HG03135 (cell line): ENCODE measurements around the gene ZSWIM6.

Source experiments
- ATAC-seq: cut with Tn5 transposase; IDR thresholded peaks from one replicate; pipeline ENCODE4 v1.9.1; 2021; ENCODE audit warnings: mild to moderate bottlenecking, moderate library complexity; ENCODE audit not compliant: unreplicated experiment

ZSWIM6 gene

DNA sequence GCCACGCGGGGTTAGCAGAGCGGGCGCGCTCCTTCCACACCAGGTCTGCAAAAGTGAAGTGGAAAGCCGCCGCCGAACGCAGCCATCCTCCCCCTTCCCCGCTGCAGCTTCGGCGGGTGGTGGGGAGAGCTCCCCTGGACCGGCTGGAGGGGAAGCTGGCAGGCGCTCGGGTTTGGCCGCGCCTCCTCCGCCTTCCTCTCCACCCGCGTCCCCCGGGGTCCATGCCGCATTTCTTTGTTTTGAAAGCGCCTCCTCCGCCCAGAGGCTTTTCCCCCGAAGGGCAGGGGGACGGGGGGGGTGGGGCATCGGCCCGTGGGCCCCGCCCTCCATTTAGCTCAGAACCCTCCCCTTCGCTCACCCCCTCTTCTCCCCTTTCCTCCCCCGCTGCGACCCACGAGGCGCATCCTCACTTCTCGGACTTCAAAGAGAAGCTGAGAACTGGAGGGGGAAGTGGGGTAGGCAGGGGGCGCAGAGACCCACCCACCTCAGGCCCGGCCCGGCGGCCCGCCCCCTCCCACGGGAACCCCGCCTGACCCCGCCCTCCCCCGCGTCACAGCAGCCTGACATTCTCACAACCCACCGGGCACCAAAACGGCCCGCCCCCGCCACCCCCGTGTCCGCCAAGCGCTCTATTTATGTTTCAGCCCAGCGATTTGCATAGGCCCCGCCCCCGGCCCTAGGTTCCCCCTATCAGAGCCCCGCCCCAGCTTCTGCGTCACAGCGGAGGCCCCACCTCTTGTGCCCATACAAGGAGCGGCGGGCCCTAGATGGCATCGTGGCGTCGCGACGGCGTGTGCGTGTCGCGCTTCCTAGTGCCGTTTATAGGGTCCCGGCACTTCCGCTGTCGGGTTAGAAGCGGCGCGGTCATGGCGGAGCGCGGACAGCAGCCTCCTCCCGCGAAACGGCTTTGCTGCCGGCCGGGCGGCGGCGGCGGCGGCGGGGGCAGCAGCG is at the start of gene ZSWIM6:
Gene ZSWIM6, plus strand, starts transcription at position 852 of the 951 bp plus-strand sequence. Its CDS starts 15 bp downstream, at position 867.
- ATAC-seq, result peak; percentile 81

DNA sequence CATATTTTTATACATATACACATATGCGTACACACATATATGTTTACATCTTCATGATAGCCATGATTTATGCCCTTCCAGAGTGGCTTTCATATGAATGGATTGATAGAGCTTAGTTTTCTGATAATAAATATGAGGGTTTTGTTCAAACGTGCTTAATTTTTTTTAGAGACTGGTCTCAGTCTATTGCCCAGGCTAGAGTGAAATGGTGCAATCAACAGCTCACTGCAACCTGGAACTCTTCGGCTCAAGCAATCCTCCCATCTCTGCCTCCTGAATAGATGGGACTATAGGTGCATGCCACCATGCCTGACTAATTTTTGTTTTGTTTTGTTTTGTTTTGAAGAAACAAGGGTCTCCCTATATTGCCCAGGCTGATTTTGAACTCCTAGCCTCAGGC is 48.6 kb upstream of the ZSWIM6 start:
- ATAC-seq, result no peak

DNA sequence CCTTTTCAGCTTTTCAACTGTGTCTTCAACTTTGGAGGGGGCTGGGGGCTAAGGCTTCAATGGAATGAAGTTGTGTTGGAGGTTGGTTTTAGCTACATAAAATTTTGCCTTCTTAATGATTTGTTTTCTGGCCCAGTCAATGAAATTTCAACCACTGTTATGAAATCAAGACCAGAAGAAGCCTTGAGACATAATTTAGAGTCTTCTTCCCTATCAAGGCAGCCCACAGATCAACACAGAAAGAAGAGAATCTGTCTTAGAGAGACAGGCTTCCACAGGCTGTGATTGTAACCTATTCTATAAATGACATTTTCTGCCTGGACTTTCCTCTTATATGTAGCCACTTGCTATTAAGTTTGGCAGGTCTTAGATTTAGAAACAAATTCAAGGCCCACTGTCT is 46.5 kb upstream of the ZSWIM6 start:
- no peak for ATAC-seq

DNA sequence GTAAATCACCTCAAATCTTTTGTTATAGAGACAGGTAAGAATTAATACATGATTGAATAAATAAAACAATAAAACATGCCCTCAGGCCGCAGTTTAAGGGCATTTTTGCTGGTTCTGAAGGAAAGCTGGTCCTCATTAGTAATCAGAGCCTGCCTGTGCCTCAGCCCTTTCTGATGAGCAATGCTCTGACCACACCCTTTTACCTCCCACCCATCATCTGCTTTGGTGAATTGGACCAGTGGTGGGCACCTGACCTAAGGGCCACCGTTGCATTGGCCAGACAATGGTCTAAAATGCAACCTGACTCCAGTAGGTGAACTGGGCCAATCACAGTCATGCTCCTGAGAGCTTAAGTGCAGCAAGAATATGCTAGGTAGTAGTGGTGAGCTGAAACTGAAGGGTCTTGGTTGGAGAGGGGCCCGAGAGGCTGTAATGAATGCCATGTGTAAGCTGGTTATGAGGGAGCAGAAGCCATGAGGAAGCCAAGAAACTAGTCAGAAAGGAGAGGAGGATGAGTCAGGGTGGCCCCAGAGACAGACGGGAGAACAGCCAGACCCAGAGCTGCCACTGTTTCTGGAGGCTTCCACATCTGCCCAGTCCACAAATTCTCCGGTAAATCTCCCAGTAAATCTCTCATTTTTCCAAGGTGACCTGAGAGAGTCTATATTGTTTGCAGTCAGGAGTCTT is 45.5 kb upstream of the ZSWIM6 start:
- ATAC-seq, result no peak

DNA sequence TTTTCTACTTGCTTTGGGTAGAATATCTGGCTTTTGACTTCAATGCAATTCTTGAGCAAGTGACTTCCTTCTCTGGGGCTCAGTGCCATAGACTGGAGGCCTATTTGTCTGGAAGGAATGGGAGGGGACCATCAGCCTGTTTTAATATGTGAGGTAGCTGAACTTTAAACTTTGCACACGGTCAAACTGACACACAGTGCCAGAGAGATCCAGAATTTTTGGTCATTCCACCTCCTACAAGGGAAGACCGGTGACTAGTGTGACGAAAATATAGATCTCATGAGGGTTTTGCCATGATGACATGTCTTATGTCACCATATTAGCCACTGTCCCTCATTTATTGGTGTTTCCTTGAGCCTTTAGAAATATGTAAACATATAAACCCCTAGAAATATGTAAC is 44.6 kb upstream of the ZSWIM6 start:
- no peak for ATAC-seq

DNA sequence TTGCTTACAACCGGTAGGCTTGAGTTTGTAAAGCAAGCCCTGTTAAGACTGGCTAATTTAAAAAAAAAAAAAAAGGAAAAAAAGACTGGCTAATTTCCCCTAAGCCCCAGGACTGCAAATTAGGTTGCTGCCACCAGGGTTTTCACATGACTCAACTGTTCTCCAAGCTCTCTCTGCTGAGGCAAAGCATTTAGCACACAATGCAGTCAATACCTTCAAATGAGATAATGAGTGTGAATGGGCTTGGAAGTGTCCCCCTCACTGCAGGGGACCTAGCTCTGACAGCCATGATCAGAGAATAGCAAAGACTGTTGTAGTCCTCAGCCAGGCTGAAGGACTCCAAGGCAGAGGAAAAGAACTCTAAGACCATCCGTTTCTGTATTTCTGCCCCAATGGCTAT is 42.8 kb upstream of the ZSWIM6 start:
- ATAC-seq, result no peak

DNA sequence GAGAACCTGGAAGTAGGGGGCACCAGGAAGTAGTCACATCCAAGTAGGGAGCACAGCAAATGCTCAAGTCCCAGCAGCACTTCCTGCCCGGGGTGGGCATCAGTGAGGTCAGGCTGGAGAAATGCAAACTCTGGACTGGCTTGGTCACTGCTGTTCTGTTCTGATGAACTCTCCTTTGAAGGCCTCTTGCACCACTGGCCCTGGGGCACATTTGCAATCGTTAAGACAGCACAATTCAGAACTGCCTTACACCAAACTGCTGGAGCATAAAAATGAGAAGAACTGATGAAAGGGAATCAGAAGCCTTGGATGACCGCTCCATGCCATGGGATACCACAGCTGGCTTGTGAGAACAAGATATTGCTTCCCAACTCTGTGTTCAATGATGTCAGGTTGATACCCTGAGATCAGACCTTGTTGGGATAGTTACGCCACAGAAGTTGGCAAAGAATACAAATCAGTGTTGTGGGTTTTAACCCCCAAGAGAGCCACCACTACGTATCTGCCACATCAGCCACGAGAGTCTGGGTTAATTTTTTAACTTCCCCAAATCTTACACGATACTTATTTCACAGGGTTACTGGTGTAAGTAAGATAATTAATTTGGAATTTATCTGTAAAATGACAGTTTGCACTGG is 42.3 kb upstream of the ZSWIM6 start:
- no peak for ATAC-seq

DNA sequence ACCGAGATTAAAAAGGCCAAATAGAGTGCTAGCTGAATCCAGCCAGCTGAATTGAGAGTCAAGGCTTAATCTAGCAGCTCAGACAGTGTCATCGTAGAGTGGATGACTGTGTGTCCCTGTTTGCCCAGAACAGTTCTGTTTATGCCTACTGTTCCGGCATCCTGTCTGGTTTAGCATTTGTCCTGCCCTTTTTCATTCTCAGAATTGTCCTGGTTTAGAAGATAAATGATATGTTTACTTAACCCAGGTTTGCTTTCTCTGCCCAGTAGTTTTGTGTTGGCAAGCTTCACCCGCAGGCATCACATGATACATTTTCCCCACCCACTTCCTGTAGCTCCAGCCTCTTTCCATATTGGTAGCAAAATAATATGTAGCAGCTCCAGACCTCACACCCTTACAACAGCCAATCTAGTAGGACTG is 41.3 kb upstream of the ZSWIM6 start:
- ATAC-seq, result no peak

DNA sequence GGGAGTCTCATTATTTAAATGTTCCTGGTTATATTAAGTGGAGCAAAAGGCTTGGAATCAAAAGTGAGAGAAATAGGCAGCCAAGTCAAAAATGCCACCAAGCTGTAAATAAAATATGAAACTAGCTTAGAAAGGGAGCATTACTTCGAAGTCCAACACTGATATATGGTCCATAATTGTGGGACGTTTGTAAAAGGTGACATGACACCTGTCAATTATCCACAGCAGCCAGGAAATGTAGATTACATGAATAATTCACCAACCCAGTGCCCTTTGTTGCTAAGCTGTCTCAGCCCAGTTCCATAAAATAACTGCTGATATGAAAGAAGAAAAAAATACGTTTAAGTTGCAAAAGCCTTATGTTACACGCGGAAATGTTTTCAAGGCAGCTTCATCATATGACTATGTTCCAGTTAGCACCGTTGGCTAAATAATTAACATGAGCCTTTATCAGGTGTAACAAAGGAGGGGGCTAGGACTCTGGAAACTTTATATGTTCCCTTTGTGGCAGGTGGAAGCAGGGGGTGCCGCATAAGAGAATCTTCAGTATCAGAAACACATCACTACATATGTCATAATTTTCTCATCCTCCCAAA is 39.9 kb upstream of the ZSWIM6 start:
- no peak for ATAC-seq

DNA sequence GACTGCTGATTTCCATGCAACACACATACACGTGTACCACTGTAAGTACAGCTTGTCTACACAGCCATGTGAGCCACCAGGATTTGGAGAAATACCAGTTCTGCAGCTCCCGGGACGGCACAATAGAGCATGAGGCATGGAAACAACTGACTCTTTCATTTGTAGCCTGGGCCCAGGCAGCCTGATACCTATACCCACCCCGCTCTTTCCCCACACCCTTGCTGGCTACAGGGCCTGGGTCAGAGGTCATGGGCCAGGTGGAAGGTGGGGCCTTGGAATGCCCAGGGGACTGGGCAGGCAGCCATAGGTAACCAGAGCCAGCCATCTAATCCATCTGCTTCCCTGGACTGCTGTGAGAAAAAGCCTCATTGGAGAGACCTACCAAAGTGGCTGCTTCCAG is 39.0 kb upstream of the ZSWIM6 start:
- no peak for ATAC-seq

DNA sequence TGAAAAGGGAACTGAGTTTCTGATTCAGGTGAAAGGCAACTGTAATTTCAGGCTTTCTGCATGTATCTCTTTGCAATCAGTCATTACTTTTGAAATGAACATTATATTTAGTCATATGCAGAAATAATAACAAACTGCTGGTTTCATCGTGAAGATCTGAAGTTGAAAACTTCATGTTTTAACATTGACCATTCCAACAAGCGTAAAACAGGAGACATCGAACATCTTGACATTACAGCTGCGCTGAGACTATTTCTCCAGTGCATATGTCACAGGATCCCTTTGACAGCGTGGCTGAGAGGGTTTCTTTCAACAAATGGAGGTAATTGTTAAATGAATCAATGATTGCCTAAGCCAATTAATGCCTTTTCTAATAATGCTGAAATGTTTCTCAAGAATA is 38.2 kb upstream of the ZSWIM6 start:
- ATAC-seq, result no peak

DNA sequence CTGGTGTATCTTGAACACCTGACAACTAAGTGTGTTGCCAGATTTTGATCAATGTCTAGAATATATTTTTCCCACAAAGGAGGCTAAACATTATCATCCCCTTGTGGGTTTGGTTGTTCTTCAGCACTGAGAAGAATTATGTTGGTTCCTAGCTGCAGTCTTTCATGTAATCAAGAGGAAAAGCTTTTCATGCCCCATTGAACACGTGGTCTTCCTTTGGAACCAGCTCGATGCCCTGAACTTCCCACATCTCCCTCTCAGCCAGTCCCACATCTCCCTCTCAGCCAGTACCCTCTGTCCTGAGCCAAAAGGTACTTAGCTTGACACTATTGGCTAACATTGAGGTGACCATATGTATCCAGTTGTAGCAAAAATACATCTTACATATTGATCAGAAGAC is 36.7 kb upstream of the ZSWIM6 start:
- no peak for ATAC-seq

DNA sequence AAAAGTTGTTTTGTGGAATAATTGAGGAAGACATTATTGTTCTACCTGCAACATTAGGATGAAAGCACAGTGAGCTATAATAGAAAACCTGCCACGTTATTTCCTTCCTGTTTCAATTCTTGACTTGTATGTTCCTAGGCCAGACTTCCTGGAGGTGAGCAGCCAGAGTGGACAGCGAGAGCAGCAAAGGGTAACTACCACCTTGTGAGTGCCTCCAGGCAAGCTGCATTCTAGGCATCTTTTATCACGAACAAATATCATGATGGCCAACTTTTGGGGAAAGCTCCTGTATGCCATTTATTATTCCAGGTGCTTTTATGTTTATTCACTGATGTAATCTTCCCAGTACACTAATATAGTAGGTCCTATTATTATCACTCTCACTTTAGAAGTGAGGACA is 34.0 kb upstream of the ZSWIM6 start:
- ATAC-seq, result no peak

DNA sequence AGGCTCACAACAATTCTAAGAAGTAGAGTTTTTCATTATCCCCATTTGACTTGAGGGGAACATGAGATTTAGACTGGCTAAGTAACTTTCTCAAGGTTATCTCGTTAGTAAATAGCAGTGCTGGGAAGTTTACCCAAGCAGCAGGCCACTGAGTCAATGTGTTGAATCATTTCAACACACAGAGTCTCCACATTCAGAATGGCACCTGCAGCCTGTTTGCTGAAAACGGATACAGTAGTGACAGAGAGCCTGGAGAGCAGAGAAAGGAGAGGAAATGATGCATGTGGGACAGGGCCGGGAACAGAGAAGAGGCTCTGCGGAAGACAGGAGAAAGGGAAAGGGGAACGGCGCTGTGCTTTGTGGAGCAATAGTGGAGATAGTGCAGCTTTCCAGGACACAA is 33.5 kb upstream of the ZSWIM6 start:
- no peak for ATAC-seq

DNA sequence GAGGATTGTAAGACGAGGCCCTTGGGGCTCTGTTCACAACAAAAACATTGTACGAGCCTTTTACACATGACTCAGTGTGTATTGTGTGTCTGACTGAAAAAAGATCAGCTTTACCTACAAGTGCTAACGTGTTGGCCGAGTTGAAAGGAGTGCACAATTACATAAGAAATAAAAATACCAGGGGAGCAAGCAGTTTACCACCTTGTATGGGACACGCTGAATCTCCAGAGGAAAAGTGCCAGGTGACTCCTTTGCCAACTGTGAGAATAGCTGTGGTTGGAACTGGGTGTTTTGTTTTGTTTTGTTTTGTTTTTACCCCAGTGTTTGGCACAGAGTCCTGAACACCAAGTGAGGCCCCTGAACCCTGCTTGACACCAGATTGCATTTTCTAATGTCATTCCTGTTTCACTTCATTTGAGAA is 32.8 kb upstream of the ZSWIM6 start:
- ATAC-seq, result no peak

DNA sequence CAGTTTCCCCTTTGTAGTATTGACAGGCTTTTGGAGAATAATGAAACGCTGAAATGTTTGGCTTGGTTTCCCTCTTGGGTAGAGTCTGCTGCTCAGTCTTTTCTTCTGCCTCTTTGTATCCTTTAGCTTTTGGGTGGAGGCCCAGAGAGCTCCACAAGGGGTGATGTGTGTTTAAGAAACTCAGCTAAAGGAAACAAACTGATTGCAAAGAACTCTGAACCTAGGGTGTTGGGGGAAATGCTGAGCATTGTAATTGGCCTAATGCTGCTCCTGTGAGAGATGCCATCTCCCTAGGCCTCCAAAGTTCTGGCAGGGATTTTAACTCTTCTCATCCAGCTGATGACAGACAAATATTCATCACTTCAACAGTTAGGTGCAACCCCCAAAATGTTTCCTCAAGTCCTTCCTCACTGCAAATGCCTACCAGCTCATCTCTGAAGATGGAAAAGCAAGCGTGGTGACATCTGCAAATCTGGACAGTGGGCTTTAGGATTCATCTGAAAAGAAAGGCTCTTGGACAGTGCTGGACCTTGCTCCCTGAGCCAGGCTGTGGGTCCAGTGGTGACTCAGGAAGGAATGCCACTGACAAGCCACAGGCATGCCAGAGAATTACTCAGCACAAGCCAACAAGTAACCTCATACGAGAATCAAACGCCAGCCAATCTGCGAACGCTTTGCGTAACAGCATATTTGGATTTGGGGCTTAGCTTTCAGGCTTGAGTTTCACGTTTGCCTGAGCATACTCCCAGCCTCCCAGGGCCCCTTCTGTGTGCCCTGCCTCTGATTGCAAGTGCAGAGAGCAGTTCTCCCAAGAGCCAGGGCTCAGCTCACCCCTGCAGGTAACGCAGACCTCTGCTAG is 30.5 kb upstream of the ZSWIM6 start:
- ATAC-seq, result no peak

DNA sequence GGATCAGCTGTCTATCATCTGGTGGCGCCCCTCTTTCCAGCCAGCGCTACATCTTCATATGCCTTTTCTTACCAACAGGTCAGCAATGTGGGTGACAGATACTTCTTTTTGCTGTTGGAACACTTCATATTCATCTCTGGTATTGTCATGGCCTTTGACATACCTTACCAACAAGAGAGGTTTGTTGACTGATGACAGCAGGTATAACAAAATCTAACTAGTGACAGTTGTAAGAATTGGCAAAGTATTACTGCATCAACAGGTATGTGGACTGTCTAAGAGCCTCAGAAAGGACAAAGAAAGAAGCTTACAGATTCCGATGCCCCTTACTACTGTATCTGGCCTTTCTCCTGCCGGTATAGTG is 29.9 kb upstream of the ZSWIM6 start:
- no peak for ATAC-seq

DNA sequence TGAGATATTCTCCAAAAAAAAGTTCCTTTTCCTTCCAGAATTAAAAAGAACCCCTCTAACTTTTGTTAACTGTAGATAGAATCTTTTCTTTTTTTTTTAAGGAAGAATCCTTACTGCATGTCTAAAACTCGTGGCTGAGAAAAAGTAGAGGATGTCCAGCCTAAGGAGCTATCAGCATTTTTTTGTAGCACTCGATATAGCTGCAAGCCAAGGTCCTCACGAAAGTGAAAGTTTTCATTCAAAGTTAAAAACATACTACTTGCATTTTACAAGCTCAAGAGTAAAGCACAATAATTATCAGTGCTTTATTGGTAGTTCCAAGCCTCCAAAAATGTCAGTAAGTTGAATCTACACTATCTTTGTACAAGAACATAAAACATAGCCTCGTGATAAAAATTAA is 28.7 kb upstream of the ZSWIM6 start:
- ATAC-seq, result no peak

DNA sequence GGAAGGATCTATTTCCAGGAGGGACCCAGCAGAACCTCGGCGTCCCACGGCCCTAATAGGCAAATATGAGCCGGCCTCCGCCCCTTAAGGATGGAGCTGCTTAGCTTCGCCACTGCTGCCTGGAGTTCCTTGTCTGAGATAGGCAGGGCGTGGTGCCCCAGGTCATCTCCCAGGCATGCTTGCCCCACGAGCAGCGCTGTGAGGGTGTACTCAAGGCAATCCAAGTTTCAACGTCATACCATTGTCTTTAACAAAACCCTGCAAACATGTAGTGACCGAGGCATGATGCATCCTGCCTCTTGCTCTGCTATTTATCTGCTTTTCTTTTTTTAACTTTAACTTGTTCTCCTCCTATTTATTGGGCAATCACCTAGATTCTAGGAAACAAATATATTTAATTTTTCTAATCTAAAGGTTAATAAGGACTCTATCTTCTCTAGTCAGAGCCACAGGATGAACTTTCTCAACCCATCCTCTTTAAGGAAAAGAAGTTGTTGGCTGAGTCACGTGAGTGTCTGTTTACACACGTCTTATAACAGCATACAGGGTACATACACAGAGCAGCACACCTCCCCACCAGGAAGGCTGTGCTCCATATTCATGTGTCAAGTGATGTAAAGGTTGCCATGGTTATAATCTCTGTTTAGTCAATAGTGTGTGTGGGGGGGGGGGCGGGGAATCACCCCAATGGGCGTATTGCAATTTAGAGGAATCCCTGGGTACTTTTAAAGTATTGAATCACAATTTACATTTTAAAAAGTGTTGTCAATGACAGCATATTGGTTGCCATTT is 27.3 kb upstream of the ZSWIM6 start:
- ATAC-seq, result no peak
